CMK (cell line): ENCODE measurements around the gene NEMF.
"Not testable (repeated sequence)": the region's sequence is repeated elsewhere in the genome, so short reads cannot be mapped to it uniquely, and the experiment has no call there.

Experiments used
- DNase-seq: peaks from one replicate; pipeline ENCODE4 v3.0.0-alpha.2; 2010; ENCODE audit warnings: low read depth

Gene NEMF

GRCh38 chr14:49816844-49817243 is 35.7 kb downstream of the NEMF start:
- no peak for DNase-seq

DNA sequence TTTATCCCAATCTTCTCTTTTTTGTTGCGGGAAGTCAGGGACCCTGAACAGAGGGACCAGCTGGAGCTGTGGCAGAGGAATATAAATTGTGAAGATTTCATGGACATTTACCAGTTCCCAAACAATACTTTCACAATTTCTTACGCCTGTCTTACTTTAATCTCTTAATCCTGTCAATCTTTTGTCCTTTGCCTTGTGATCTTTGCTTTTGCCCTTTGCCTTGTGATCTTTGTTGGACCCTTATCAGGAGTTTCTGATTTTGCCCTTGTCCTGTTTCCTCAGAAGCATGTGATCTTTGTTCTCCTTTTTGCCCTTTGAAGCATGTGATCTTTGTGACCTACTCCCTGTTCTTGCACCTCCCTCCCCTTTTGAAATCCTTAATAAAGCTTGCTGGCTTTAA is 36.5 kb downstream of the NEMF start:
- not testable (repeated sequence) for DNase-seq

DNA sequence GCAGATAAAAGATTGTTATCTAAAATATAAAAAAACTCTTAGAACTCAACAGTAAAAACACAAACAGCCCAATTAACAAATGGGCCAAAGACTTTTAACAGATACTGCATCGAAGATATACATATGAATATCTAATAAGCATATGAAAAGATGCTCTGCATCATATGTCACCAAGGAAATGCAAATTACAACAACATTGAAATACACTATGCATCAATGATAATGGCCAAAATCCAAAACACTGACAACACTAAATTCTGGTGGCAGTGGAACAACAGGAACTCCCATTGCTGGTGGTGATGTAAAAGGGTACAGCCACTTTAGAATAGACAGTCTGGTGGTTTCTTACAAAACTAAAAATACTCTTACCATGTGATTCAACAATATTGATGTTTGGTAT is 43.8 kb downstream of the NEMF start:
- DNase-seq, result no peak

GRCh38 chr14:49796025-49796424 is 56.6 kb downstream of the NEMF start:
- no peak for DNase-seq

GRCh38 chr14:49792618-49793017 is 60.0 kb downstream of the NEMF start:
- no peak for DNase-seq

GRCh38 chr14:49786315-49786714 is 66.3 kb downstream of the NEMF start:
- no peak for DNase-seq

GRCh38 chr14:49783394-49784014 is 69.1 kb downstream of the NEMF start:
- no peak for DNase-seq

GRCh38 chr14:49781040-49781439 is 71.5 kb downstream of the NEMF start:
- DNase-seq, result not testable (repeated sequence)

- DNase-seq, result no peak
These were observed 74.2 kb downstream of the NEMF start for GRCh38 chr14:49778421-49778820.

DNA sequence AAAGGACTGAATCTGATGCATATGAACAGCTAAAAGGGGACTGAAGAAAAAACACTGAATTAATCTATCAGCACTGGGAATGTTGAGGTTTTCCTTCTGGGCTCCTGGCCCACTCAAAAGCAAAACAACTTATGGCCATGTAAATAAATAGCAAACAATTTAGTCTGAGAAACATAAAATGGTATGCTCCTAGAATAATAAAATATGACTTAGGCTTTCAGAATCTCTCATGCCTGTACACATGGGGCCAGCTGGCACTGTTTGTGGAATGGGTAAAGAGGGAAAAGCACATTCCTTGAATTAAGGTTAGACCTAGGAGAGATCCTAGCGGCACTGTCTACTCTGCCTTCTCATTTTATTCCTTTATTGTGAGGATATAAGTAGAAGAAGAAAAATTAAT is 78.5 kb downstream of the NEMF start:
- DNase-seq, result no peak

- not testable (repeated sequence) for DNase-seq
These were observed 80.9 kb downstream of the NEMF start for GRCh38 chr14:49771691-49772090.

- DNase-seq, result no peak
These were observed 82.3 kb downstream of the NEMF start for GRCh38 chr14:49770212-49770817.

DNA sequence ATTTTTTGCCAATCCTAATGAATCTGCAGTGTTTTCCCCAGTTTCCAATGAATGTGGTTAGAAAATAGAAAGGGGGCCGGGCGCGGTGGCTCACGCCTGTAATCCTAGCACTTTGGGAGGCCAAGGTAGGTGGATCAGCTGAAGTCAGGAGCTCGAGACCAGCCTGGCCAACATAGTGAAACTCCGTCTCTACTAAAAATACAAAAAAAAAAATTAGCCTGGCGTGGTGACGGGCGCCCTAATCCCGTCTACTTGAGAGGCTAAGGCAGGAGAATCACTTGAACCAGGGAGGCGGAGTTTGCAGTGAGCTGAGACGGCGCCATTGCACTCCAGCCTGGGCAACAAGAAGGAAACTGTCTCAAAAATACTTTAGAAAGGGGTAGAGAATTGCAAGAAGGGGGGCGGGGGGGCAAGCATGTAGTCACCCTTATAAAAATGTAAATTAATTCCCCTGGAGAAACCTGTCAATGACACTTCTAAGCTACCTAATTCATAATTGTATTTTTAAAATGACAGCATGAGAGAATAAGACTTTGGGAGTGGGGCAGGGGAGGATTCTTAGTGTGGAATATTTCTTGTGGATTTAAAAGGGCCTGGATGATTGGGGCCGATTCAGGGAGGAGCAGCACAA is 82.9 kb downstream of the NEMF start:
- DNase-seq, result no peak

- DNase-seq, result no peak
These were observed 83.4 kb downstream of the NEMF start for GRCh38 chr14:49769171-49769570.

- DNase-seq, result peak; percentile 11
These were observed 84.1 kb downstream of the NEMF start for GRCh38 chr14:49768301-49769121.

DNA sequence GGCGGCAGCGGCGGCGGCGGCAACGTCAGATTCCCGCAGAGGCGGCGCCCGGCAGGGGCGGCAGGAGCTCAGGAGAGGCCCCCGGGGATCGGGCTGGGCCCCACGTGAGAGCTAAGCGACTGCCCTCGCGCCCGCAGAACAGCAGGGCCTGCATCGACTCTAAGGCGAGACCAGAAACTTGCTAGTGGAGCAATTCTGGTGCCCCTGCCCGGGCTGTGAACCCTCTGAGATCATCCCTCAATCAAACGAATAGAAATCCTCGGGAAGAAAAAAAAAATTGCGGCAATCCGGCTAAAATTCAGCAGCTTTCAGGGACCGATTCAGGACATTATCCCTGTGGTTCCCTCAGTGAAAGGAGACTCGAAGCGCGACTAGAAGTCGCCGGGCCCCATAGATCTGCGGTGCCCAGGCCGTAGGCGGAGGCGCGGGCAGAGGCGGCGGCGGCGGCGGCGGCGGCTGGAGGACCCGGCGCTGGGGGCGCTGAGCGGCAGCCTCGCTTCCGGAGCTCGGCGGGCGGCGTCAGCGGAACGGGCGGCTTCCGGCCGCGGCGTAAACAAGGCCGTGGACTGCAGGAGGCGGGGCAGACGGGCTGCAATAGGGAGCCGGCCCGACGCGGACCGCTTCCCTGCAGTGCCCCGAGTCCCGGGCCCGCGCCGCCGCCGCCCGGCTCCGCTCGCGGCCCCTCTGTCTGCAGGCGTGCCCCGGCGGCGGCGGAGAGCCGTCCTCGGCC is 84.9 kb downstream of the NEMF start, which contains the start of gene KLHDC2:
KLHDC2 (plus strand) TSS at position 583 of the 730 bp plus-strand sequence. CDS start 316 bp downstream, outside the sequence.
- DNase-seq, result peak; percentile 38

- DNase-seq, result no peak
These were observed 85.4 kb downstream of the NEMF start for GRCh38 chr14:49767270-49767570.

- no peak for DNase-seq
These were observed 85.7 kb downstream of the NEMF start for GRCh38 chr14:49766839-49767238.

- no peak for DNase-seq
These were observed 90.6 kb downstream of the NEMF start for GRCh38 chr14:49761839-49762551.

DNA sequence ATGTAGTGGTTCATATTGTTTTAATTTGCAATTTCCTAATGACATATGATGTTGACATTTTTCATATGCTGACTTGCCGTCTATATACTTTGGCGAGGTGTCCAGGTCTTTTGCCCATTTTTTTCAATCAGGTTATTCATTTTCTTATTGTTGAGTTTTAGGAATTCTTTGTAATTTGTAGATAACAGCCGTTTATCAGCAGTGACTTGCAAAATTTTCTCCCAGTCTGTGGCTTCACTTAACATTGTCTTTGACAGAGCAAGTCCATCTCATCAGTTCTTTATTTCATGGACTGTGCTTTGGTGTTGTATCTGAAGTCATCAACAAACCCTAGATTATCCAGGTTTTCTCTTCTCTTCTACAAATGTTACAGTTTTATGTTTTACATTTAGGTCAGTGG is 97.2 kb downstream of the NEMF start:
- no peak for DNase-seq

GRCh38 chr14:49754570-49755097 is 98.0 kb downstream of the NEMF start:
- no peak for DNase-seq
